Bronchial epithelial cell (primary cell): Measurements from ENCODE around the gene NOTCH1. TPM values are rescaled to one million over a fixed set of nuclear protein-coding genes. Genes with fewer than 3 reads are reported as not detected.

Source experiments
- DNase-seq: peaks from one replicate; pipeline ENCODE4 v3.0.0-alpha.2; 2010; ENCODE audit warnings: low read depth
- FAIRE-seq: peaks from 2 replicates; lab custom pipeline; 2011; peaks lifted over from hg19 to GRCh38; lab: Jason Lieb, UNC
- H3K27me3 ChIP-seq: 2 replicates; pipeline ENCODE4 v1.5.1; 2011; ENCODE audit warnings: low read length; ENCODE audit not compliant: control insufficient read depth, insufficient read depth
- H3K36me3 ChIP-seq: 2 replicates; pipeline ENCODE4 v1.5.1; 2011; ENCODE audit warnings: low read length; ENCODE audit not compliant: control insufficient read depth, insufficient read depth
- H3K4me3 ChIP-seq: 2 replicates; pipeline ENCODE4 v1.5.1; 2011; ENCODE audit warnings: mild to moderate bottlenecking, low read depth, low read length, control low read depth
- total RNA-seq: library from RNA; depleted of rRNA; stranded (reverse); fragments of >200 nt; gene quantifications from 2 replicates; pipeline ENCODE4 v1.2.1, GENCODE V29; 2014
- TF ChIP-seq, protein P1 (sequence below): IDR thresholded peaks from 2 replicates; pipeline ENCODE4 v1.5.1; 2011; ENCODE audit warnings: mild to moderate bottlenecking, moderate library complexity, low read length, control low read depth, inconsistent platforms; ENCODE audit not compliant: insufficient read depth, severe bottlenecking

Gene NOTCH1
- total RNA-seq, 1 donor from 2014 or later = 70.0 TPM

DNA sequence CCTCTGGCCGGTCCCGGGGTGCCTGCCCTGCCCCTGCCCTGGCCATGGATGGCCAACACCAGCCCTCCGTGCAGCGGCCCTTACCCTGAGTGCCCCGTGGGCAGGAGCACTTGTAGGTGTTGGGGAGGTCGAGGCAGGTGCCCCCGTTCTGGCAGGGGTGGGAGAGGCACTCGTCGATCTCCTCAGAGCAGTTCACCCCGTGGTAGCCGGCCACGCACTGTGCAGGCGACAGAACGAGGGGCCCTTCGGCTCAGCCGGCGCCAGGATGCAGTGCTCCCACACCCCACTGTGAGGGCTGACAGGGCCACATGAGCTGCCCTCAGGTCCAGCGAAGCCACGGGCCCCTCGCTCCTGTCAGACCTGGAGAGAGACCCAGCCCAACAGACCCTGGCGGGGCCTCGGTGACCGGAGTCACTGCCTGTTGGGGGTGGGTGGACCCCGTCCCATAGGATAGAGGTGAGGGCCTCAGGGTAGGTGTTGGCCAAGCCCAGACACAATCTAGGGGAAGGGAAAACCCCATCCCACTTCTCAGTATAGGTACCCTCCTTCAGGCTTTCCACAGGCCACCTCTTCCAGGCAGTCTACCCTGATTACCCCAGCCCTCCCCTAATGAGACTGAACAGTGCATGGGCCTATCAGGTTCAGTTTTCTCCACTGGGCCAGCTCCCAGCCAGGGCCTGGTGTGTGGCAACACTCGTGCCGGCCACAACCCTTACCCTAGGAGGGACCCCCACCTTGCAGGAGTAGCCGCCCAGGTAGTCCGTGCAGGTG, 38.4 kb downstream of the NOTCH1 start:
- H3K4me3 ChIP-seq = no peak overlapping the region
- FAIRE-seq (no peak), DNase-seq (no peak)
- TF ChIP-seq, protein P1, sequence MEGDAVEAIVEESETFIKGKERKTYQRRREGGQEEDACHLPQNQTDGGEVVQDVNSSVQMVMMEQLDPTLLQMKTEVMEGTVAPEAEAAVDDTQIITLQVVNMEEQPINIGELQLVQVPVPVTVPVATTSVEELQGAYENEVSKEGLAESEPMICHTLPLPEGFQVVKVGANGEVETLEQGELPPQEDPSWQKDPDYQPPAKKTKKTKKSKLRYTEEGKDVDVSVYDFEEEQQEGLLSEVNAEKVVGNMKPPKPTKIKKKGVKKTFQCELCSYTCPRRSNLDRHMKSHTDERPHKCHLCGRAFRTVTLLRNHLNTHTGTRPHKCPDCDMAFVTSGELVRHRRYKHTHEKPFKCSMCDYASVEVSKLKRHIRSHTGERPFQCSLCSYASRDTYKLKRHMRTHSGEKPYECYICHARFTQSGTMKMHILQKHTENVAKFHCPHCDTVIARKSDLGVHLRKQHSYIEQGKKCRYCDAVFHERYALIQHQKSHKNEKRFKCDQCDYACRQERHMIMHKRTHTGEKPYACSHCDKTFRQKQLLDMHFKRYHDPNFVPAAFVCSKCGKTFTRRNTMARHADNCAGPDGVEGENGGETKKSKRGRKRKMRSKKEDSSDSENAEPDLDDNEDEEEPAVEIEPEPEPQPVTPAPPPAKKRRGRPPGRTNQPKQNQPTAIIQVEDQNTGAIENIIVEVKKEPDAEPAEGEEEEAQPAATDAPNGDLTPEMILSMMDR = no peak
- peaks cover 89% of the 10 kb centered on the region for H3K36me3 ChIP-seq
- no peaks in the 10 kb centered on the region for H3K27me3 ChIP-seq

DNA sequence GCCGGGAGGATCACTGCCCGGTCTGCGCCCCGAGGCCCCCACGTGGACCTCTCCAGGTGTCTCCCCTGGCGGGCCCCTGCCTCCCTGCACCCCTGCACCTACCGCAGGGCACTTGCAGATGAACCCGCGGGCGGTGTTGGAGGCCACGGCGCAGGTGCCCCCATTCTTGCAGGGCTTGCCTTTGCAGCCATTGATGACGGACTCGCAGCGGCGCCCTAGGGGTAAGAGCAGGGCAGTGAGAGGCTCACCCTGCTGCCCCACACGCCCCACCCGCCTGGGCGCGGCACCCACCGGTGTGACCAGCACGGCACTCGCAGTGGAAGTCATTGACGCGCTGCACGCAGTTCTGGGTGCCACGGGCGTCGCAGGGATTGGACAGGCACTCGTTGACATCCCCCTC, 39.4 kb downstream of the NOTCH1 start:
- FAIRE-seq = no peak

DNA sequence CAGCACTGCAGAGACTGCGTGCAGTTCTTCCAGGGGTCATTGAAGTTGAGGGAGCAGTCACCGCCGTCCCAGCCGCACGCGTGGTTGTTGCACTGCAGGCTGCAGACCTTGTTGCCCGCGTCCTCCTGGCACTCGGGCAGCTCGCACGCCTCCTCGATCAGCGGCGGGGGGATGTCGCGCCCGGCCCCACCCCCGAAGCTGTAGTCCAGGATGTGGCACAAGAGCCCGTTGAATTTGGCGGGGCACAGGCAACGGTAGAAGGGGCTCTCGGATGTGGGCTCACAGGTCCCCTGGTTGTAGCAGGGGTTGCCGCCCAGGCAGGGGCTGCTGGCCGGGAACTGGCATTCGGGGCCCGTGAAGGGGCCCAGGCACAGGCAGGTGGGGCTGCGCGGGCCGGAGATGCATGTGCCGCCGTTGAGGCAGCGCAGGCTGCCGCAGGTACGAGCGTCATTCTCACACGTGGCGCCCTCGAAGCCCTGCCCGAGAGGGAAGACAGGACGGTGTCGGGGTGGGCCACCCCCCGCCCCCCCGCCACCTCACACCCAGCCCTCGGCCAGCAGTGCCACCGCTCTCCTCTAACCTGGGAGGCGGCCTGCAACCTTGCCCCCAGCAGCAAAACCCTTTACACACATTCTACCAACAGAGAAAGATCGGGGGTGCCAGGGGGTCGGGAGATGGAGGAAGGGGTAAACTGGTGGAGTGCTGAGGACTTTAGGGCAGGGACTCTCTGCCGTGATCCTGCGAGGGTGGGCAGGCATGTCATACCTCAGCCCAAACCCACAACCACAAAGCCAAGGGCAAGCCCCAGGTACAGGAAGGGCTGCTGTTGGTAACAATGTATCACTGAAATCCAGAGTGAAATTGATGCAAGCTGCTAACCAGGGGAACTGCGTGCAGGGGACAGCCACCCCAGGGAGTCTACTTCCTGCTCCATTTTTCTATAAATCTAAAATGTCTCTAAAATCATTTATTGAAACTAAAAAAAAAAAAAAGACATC, 40.1 kb downstream of the NOTCH1 start:
- H3K36me3 ChIP-seq = peaks cover 81% of the 10 kb centered on the region
- no peak overlapping the region for H3K4me3 ChIP-seq
- no peaks in the 10 kb centered on the region for H3K27me3 ChIP-seq
- TF ChIP-seq, protein P1 = no peak
- no peak for FAIRE-seq
- DNase-seq = no peak

More for the DNA sequence above, 39.4 kb downstream of the NOTCH1 start:
- no peaks in the 10 kb centered on the region for H3K27me3 ChIP-seq
- peaks cover 85% of the 10 kb centered on the region for H3K36me3 ChIP-seq
- TF ChIP-seq, protein P1 = no peak
- no peak for DNase-seq
- no peak overlapping the region for H3K4me3 ChIP-seq

DNA sequence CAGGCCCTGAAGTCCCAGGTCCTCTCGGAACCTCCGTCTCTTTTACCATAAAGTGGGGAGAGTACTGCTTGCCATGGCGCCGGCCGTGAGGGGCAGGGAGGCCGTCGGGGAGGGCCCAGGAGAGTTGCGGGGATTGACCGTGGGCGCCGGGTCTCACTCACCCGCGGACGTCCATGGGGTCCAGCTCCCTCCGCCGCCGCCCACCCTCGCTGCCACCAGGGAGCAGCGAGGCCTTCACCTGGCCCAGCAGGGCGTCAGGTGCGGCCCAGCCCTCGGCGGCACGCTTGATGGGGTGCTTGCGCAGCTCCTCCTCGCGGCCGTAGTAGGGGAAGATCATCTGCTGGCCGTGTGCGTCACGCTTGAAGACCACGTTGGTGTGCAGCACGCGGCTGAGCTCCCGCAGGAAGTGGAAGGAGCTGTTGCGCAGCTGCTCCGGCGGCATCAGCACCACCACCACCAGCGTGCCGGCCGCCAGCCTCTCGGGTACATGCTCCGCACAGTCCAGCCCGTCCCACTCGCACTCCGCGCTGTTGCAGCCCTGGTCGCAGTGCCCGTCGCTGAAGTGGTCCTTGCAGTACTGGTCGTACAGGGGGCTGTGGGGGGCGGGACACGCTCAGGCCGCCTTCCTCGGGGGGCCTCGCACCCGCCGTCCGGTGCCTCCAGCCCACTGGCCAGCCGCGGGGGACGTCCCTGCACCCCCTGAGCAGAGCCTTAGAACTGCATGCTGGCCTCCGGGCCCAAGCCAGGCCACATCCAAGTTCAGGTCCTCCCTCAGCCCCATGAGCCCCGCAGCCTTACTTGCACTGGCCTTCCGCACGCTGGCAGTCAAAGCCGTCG, 41.1 kb downstream of the NOTCH1 start:
- H3K4me3 ChIP-seq = no peak overlapping the region
- FAIRE-seq (no peak), DNase-seq (no peak)
- TF ChIP-seq, protein P1 = no peak
- peaks cover 82% of the 10 kb centered on the region for H3K36me3 ChIP-seq
- no peaks in the 10 kb centered on the region for H3K27me3 ChIP-seq

DNA sequence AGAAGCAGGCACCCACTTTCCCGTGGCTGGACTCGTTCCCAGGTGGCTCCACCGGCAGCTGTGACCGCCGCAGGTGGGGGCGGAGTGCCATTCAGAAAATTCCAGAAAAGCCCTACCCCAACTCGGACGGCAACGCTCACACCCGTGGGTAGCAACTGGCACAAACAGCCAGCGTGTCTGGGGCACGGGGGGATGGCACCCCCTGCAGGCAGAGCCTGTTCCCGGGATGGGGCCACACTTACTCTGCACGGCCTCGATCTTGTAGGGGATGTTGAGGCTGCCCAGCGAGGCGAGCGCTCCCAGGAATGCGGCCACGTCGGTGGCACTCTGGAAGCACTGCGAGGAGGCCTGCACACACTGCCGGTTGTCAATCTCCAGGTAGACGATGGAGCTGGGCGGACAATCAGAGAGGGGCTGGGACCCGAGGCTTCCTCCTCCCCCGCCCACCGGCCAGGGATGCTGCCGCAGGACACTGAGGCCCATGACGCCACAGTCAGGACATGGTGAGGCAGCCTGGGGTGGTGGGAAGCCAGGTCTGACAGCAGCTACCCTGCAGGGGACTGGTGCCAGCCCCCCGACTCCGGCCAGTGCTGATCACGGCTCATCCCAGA, 42.8 kb downstream of the NOTCH1 start:
- H3K36me3 ChIP-seq = peaks cover 80% of the 10 kb centered on the region
- no peak for DNase-seq
- FAIRE-seq = no peak
- H3K27me3 ChIP-seq = no peaks in the 10 kb centered on the region
- TF ChIP-seq, protein P1 = peak; percentile 6
- no peak overlapping the region for H3K4me3 ChIP-seq
